Parathyroid adenoma (tissue), 2 donors: ENCODE data around the gene NTN1.

ENCODE experiments used
- H2AFZ ChIP-seq: fragments of 300-600 bp; sonication (generic); one replicate; pipeline ENCODE4 v1.7.0; 2017; ENCODE audit warnings: antibody characterized with exemption, mild to moderate bottlenecking
- H3K27ac ChIP-seq: fragments of 300-600 bp; sonication (generic); one replicate; pipeline ENCODE4 v1.7.0; 2017
- H3K27me3 ChIP-seq: fragments of 300-600 bp; sonication (generic); one replicate; pipeline ENCODE4 v1.7.0; 2017; ENCODE audit warnings: low read length; ENCODE audit not compliant: control insufficient read depth, insufficient read depth
- H3K36me3 ChIP-seq: fragments of 300-600 bp; sonication (generic); one replicate; pipeline ENCODE4 v1.7.0; 2017; ENCODE audit warnings: low read length; ENCODE audit not compliant: control insufficient read depth, insufficient read depth
- H3K4me1 ChIP-seq: fragments of 300-600 bp; sonication (generic); one replicate; pipeline ENCODE4 v1.7.0; 2017; ENCODE audit warnings: control low read depth
- H3K4me2 ChIP-seq: fragments of 300-600 bp; sonication (generic); one replicate; pipeline ENCODE4 v1.7.0; 2017; ENCODE audit warnings: low read length
- H3K4me3 ChIP-seq: fragments of 300-600 bp; sonication (generic); one replicate; pipeline ENCODE4 v1.7.0; 2017; ENCODE audit warnings: low read depth, low read length
- H3K79me2 ChIP-seq: fragments of 300-600 bp; sonication (generic); one replicate; pipeline ENCODE4 v1.7.0; 2017; ENCODE audit warnings: control low read depth
- H3K9ac ChIP-seq: fragments of 300-600 bp; sonication (generic); one replicate; pipeline ENCODE4 v1.7.0; 2017; ENCODE audit warnings: mild to moderate bottlenecking
- H3K9me3 ChIP-seq: fragments of 300-600 bp; sonication (generic); one replicate; pipeline ENCODE4 v1.7.0; 2017; ENCODE audit warnings: low read length; ENCODE audit not compliant: control insufficient read depth
- TF ChIP-seq, protein P1 (sequence below): fragments of 300-600 bp; sonication (generic); IDR thresholded peaks from one replicate; pipeline ENCODE4 v1.7.0; 2017; ENCODE audit warnings: antibody characterized with exemption, mild to moderate bottlenecking
- donor health status: primary hyperparathyroidism.

NTN1 gene

DNA sequence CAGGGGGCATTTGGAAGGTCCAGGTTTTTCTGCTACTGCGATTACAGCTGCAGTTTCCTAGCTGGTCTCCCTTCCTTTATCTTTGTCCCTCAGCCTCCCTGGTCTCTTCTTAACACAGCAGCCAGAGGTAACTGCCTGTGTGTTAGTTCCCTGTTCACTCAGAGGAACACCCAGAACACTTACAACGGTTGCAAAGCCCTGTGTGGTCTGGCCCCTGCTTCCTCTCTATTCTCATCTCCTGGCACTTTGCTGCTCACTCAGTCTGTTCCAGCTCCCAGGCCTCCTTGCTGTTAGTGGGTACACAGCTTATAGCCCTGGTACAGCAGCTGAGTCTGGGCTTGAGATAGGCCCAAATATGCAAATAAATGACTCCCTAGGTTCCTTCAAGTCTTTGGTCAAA is 16.4 kb downstream of the NTN1 start:
- Histone ChIP-seq H3K4me3 (no peak overlapping the region), H3K27ac (no peak overlapping the region), H3K36me3 (no peaks in the 10 kb centered on the region), H3K79me2 (no peaks in the 10 kb centered on the region), H3K4me2 (no peak overlapping the region), H3K9ac (no peak overlapping the region), H3K27me3 (no peaks in the 10 kb centered on the region), H3K4me1 (no peaks in the 10 kb centered on the region), H2AFZ (no peak overlapping the region), H3K9me3 (no peaks in the 10 kb centered on the region)
- TF ChIP-seq, protein P1, sequence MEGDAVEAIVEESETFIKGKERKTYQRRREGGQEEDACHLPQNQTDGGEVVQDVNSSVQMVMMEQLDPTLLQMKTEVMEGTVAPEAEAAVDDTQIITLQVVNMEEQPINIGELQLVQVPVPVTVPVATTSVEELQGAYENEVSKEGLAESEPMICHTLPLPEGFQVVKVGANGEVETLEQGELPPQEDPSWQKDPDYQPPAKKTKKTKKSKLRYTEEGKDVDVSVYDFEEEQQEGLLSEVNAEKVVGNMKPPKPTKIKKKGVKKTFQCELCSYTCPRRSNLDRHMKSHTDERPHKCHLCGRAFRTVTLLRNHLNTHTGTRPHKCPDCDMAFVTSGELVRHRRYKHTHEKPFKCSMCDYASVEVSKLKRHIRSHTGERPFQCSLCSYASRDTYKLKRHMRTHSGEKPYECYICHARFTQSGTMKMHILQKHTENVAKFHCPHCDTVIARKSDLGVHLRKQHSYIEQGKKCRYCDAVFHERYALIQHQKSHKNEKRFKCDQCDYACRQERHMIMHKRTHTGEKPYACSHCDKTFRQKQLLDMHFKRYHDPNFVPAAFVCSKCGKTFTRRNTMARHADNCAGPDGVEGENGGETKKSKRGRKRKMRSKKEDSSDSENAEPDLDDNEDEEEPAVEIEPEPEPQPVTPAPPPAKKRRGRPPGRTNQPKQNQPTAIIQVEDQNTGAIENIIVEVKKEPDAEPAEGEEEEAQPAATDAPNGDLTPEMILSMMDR = no peak

DNA sequence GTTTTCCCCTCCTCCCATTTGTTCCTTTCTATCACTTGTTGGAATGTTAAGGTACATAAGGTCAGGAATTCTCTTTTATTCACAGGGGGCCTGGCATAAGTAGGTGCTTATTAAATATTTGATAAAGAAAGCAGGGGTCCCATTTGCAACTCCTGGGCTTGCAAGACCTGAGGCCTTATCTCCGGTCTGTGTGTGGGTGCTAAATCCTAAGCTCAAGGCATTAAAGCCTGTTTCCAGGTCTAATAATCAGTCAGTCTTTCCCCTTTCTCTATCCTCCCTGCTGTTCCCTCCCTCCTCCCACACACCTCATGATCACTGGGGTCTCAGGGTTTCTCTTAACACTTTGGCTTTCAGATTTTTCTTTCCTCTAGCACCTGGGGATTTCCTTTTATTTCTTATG is 17.1 kb downstream of the NTN1 start:
- Histone ChIP-seq H3K36me3 (no peaks in the 10 kb centered on the region), H3K4me3 (no peak overlapping the region), H3K27me3 (no peaks in the 10 kb centered on the region), H3K79me2 (no peaks in the 10 kb centered on the region), H3K4me1 (no peaks in the 10 kb centered on the region), H3K9me3 (no peaks in the 10 kb centered on the region), H3K4me2 (no peak overlapping the region), H3K9ac (no peak overlapping the region), H3K27ac (no peak overlapping the region), H2AFZ (no peak overlapping the region)
- TF ChIP-seq, protein P1 = no peak

DNA sequence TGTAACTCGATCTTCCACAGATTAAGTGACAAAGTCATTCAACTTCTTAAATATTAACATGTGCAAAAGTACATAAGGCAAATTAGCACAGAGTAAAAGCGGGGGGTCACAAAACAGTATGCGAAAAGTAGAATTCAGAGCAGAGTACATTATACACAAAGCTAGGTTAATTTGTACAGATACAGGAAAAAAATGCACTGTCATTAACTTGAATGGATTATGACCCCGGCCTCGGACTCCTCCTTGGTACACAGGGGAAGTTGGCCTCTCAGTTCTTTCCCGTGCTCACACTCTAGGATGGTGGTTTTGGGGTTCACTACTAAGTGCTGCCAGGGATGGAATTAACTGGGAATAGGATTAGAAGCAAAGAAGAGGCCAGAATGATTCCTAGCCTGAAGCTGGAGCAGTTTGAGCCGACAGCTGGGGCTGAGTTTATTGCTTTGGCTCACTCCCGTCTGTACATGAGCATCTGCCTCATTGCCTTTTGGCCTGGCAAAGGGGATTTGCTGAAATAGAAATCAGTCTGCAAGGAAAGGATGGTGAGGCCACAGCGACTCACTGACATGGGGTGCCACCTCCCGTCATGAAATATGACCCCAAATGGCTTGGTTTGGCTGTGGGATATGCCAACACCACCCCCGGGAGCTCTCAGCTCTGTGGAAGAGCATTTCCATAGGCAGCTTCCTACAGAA is 23.6 kb downstream of the NTN1 start:
- H3K9ac ChIP-seq = no peak overlapping the region
- no peaks in the 10 kb centered on the region for H3K79me2 ChIP-seq
- H3K9me3 ChIP-seq = no peaks in the 10 kb centered on the region
- H3K36me3 ChIP-seq = no peaks in the 10 kb centered on the region
- H3K4me2 ChIP-seq = no peak overlapping the region
- no peak overlapping the region for H2AFZ ChIP-seq
- H3K4me1 ChIP-seq = no peaks in the 10 kb centered on the region
- TF ChIP-seq, protein P1 = no peak
- H3K4me3 ChIP-seq = no peak overlapping the region
- no peaks in the 10 kb centered on the region for H3K27me3 ChIP-seq
- H3K27ac ChIP-seq = no peak overlapping the region

DNA sequence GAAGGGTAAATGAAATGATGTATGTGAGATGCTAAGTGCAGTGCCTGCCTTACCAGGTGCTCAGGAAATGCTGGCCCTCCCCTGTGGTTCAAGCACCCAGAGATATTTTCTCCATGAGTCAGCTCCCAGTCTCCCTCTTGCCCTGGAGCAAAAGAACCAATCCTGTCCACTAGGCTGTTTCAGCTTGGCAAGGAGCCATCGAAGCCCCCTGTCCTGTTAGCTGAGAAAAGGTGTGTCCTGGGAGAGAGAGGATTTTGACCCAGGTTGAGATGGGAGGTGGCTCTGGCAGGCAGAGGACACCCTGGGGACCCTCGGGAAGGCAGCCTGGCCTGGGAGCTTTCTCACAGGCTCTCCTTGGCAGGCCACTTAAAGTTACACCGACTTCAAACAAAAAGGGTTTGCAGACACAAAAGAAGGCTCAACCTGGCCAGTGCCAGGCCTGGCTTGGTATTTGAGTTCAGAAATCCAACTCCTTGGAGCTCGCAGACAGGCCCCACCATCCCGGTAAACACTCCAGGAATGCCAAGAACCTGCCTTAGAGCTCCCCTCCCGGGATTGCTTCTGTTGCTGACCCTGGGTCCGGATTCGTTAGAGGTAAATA is 29.6 kb downstream of the NTN1 start:
- no peaks in the 10 kb centered on the region for H3K4me1 ChIP-seq
- TF ChIP-seq, protein P1 = no peak
- H3K9me3 ChIP-seq = no peaks in the 10 kb centered on the region
- H3K36me3 ChIP-seq = no peaks in the 10 kb centered on the region
- no peak overlapping the region for H3K9ac ChIP-seq
- no peak overlapping the region for H3K4me2 ChIP-seq
- H2AFZ ChIP-seq = no peak overlapping the region
- no peaks in the 10 kb centered on the region for H3K27me3 ChIP-seq
- H3K4me3 ChIP-seq = no peak overlapping the region
- H3K27ac ChIP-seq = no peak overlapping the region
- no peaks in the 10 kb centered on the region for H3K79me2 ChIP-seq

DNA sequence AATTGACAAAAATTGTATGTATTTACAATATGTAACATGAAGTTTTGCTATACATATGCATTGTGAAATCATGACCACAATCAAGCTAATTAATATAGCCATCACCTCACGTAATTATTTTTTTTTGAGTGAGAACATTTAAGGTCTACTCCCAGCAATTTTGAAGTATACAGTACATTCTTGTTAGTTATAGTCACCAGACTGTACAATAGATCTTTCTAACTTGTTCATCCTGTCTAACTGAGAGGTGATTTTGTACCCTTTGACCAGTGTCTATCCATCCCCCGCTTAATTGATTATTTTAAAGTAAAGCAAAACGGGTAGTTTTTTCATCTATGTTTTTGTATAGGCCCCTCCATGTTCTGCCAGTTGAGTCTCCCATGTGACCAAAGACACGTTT is 30.3 kb downstream of the NTN1 start:
- H3K79me2 ChIP-seq = no peaks in the 10 kb centered on the region
- H2AFZ ChIP-seq = no peak overlapping the region
- no peak overlapping the region for H3K27ac ChIP-seq
- no peaks in the 10 kb centered on the region for H3K4me1 ChIP-seq
- no peaks in the 10 kb centered on the region for H3K27me3 ChIP-seq
- TF ChIP-seq, protein P1 = no peak
- H3K9me3 ChIP-seq = no peaks in the 10 kb centered on the region
- H3K4me3 ChIP-seq = no peak overlapping the region
- H3K9ac ChIP-seq = no peak overlapping the region
- no peaks in the 10 kb centered on the region for H3K36me3 ChIP-seq
- no peak overlapping the region for H3K4me2 ChIP-seq
